Right lobe of liver (tissue), 4 donors: ENCODE results near the gene FBXW5.

Source experiments
- CTCF ChIP-seq, 4 donors: fragments of 200-600 bp in 3 of 4; fragments of 450-650 bp in 1 of 4; IDR thresholded peaks; one replicate each; pipeline versions ENCODE4 v1.5.1 to v1.8.0; 2016 to 2022; ENCODE audit warnings: antibody characterized with exemption in 4 of 4, mild to moderate bottlenecking in 2 of 4
- POLR2A ChIP-seq: fragments of 450-650 bp; IDR thresholded peaks from one replicate; pipeline ENCODE4 v1.6.1; 2017; ENCODE audit warnings: antibody characterized with exemption, mild to moderate bottlenecking
- donor health status: DM: no; HTN: no; CAD: no.
- donor health status: DM: no; HTN: no; CAD: no.
- donor health status: DM: no; HTN: yes; CAD: no.

GRCh38 chr9:136940526-136941230 is 3.9 kb downstream of the FBXW5 start:
- TF ChIP-seq POLR2A (no peak), CTCF (IDR thresholded peaks at IDR 0.05) (no peak)
